OCI-LY3 (cell line): ENCODE measurements around the gene PIP4P1.

ENCODE experiments used
- H2AFZ ChIP-seq: fragments of 200-600, 300-600 bp; shearing (Covaris generic); 2 replicates; pipeline ENCODE4 v1.6.0; 2014; ENCODE audit warnings: antibody characterized with exemption, low read depth, low read length
- H3K27ac ChIP-seq: fragments of 200-600, 300-600 bp; sonication (generic); 2 replicates; pipeline ENCODE4 v1.5.1; 2014; ENCODE audit warnings: mild to moderate bottlenecking, low read length, moderate library complexity, mixed read lengths
- H3K27me3 ChIP-seq: fragments of 200-600, 300-600 bp; sonication (generic); 2 replicates; pipeline ENCODE4 v1.6.1; 2014; ENCODE audit warnings: low read depth, low read length, mixed read lengths
- H3K36me3 ChIP-seq: fragments of 200-600, 300-600 bp; sonication (generic); replicated peaks from 2 replicates; pipeline ENCODE3; 2014; ENCODE audit warnings: low read depth, low read length, mixed read lengths
- H3K4me1 ChIP-seq: fragments of 300-600, 200-600 bp; sonication (generic); 2 replicates; pipeline ENCODE4 v1.6.1; 2014; ENCODE audit warnings: low read length, mixed read lengths
- H3K4me2 ChIP-seq: fragments of 200-600, 300-600 bp; sonication (generic); 2 replicates; pipeline ENCODE4 v1.6.1; 2014; ENCODE audit warnings: low read length, mixed read lengths
- H3K4me3 ChIP-seq: fragments of 300-600, 200-600 bp; sonication (generic); 2 replicates; pipeline ENCODE4 v1.5.1; 2014; ENCODE audit warnings: antibody characterized with exemption, mild to moderate bottlenecking, low read length, moderate library complexity
- H3K79me2 ChIP-seq: fragments of 300-600, 200-600 bp; shearing (Covaris generic); 2 replicates; pipeline ENCODE4 v1.6.1; 2014; ENCODE audit warnings: mild to moderate bottlenecking, low read length, mixed read lengths
- H3K9ac ChIP-seq: fragments of 300-600, 200-600 bp; shearing (Covaris generic); 2 replicates; pipeline ENCODE4 v1.6.0; 2014; ENCODE audit warnings: mild to moderate bottlenecking, low read length, moderate library complexity
- H3K9me3 ChIP-seq: fragments of 200-600, 300-600 bp; shearing (Covaris generic); 2 replicates; pipeline ENCODE4 v1.6.1; 2014; ENCODE audit warnings: low read length, mixed read lengths; ENCODE audit not compliant: insufficient read depth
- H4K20me1 ChIP-seq: fragments of 200-600, 300-600 bp; sonication (generic); 2 replicates; pipeline ENCODE4 v1.6.1; 2016; ENCODE audit warnings: low read length, mixed read lengths; ENCODE audit not compliant: insufficient read depth
- CTCF ChIP-seq: fragments of 200-600, 300-600 bp; sonication (generic); IDR thresholded peaks from 2 replicates; pipeline ENCODE4 v1.5.1; 2014; ENCODE audit warnings: antibody characterized with exemption, low read length, low read depth
- EZH2phosphoT487 ChIP-seq: fragments of 200-600 bp; shearing (Covaris generic); IDR thresholded peaks from 2 replicates; pipeline ENCODE4 v1.6.1; 2018; ENCODE audit warnings: antibody characterized with exemption, mixed run types, low read depth

The PIP4P1 gene

GRCh38 chr14:20412876-20413743 lies 48.1 kb downstream of the PIP4P1 start, which contains the start of gene TEP1:
TSS of gene TEP1 (minus strand) at chr14:20413501. CDS start at chr14:20408439, 5,062 bp downstream.
- TF ChIP-seq EZH2phosphoT487 (no peak), CTCF (no peak)
- Histone ChIP-seq H3K79me2 (peaks cover 44% of the 10 kb centered on the region), H3K4me3 (peak within 1 kb of the TSS; percentile 80), H3K27ac (peak within 1 kb of the TSS; percentile 79), H3K4me1 (peaks cover 26% of the 10 kb centered on the region), H3K9ac (peak within 1 kb of the TSS; percentile 90), H3K27me3 (no peaks in the 10 kb centered on the region), H3K36me3 (peaks cover 5% of the 10 kb centered on the region), H3K9me3 (no peaks in the 10 kb centered on the region), H4K20me1 (peaks cover 7% of the 10 kb centered on the region), H2AFZ (peak within 1 kb of the TSS; percentile 15), H3K4me2 (peak within 1 kb of the TSS; percentile 88)

GRCh38 chr14:20412411-20412810 lies 48.8 kb downstream of the PIP4P1 start:
- no peaks in the 10 kb centered on the region for H3K9me3 ChIP-seq
- peaks cover 44% of the 10 kb centered on the region for H3K79me2 ChIP-seq
- peaks cover 7% of the 10 kb centered on the region for H4K20me1 ChIP-seq
- no peak overlapping the region for H2AFZ ChIP-seq
- H3K9ac ChIP-seq = peak overlapping the region; percentile 90
- H3K4me1 ChIP-seq = peaks cover 26% of the 10 kb centered on the region
- H3K27me3 ChIP-seq = no peaks in the 10 kb centered on the region
- peaks cover 12% of the 10 kb centered on the region for H3K36me3 ChIP-seq
- H3K4me3 ChIP-seq = peak overlapping the region; percentile 80
- TF ChIP-seq EZH2phosphoT487 (no peak), CTCF (no peak)
- H3K27ac ChIP-seq = peak overlapping the region; percentile 79
- H3K4me2 ChIP-seq = peak overlapping the region; percentile 88

- no peak overlapping the region for H3K4me2 ChIP-seq
- no peak overlapping the region for H3K4me3 ChIP-seq
- TF ChIP-seq EZH2phosphoT487 (no peak), CTCF (no peak)
- peaks cover 64% of the 10 kb centered on the region for H3K79me2 ChIP-seq
- H3K9ac ChIP-seq = no peak overlapping the region
- no peaks in the 10 kb centered on the region for H3K27me3 ChIP-seq
- no peaks in the 10 kb centered on the region for H3K9me3 ChIP-seq
- H4K20me1 ChIP-seq = peaks cover 11% of the 10 kb centered on the region
- peaks cover 38% of the 10 kb centered on the region for H3K36me3 ChIP-seq
- no peak overlapping the region for H2AFZ ChIP-seq
- no peak overlapping the region for H3K27ac ChIP-seq
- H3K4me1 ChIP-seq = peaks cover 13% of the 10 kb centered on the region
Observed at GRCh38 chr14:20409226-20409625, 52.0 kb downstream of the PIP4P1 start.
